Right cardiac atrium (tissue), 5 donors: Measurements from ENCODE around the gene RABAC1. TPM values are rescaled to one million over a fixed set of nuclear protein-coding genes. Genes with fewer than 3 reads are reported as not detected.
A peak's percentile ranks its signal among the peaks of the same experiment; 100 is the strongest.
"Not testable (repeated sequence)": the region's sequence is repeated elsewhere in the genome, so short reads cannot be mapped to it uniquely, and the experiment has no call there.

Experiments used
- ATAC-seq, 2 donors: fragments of 200-7000 bp; cut with Tn5 transposase; one replicate each; pipeline versions ENCODE4 v1.8.0 to v1.9.1; 2020; ENCODE audit warnings: moderate library complexity in 2 of 2, mild to moderate bottlenecking in 1 of 2
- DNase-seq, 3 donors: peaks; one replicate each; pipeline ENCODE4 v3.0.0-alpha.2; 2020
- H3K27ac ChIP-seq: one replicate; pipeline ENCODE4 v1.5.1; 2013; ENCODE audit warnings: mild to moderate bottlenecking, low read length, control low read depth, moderate library complexity
- H3K27me3 ChIP-seq: one replicate; pipeline ENCODE4 v1.6.1; 2013; ENCODE audit not compliant: control insufficient read depth, insufficient read depth
- H3K4me1 ChIP-seq: one replicate; pipeline ENCODE4 v1.6.1; 2013; ENCODE audit warnings: low read length; ENCODE audit not compliant: control insufficient read depth, insufficient read depth
- H3K4me3 ChIP-seq: one replicate; pipeline ENCODE4 v1.5.1; 2013; ENCODE audit warnings: low read length, control low read depth
- H3K9me3 ChIP-seq: one replicate; pipeline ENCODE4 v1.6.1; 2013; ENCODE audit warnings: low read length; ENCODE audit not compliant: control insufficient read depth
- WGBS: extraction: QIAGEN DNeasy Blood & Tissue Kit; methylation state at CpG from one replicate; pipeline ENCODE4 v1.1.7; 2013; 5-methylcytosine and 5-hydroxymethylcytosine counted together
- intact Hi-C, 4 donors: fragments of 100-400 bp; cut with DNase I; formaldehyde crosslinking; loops; one replicate each; pipeline versions ENCODE4 v1.11.0 to v1.14.0; 2022 to 2023
- polyA plus RNA-seq: library from polyadenylated mRNA; stranded (reverse); fragments of 200-250 nt; gene quantifications from one replicate; pipeline ENCODE4 v1.2.3, GENCODE V29; 2013
- total RNA-seq, 4 donors: library from RNA; stranded (reverse); fragmentation: NEBNext Ultra II Directional; extraction: Animal tissue kit (Norgen Biotek cat#: 25700); gene quantifications; one replicate each; pipeline ENCODE4 v1.2.1, GENCODE V29; 2021
- donor health status: healthy with polysubstance abuse.
- donor health status: DM: no; HTN: yes; CAD: no.
- donor health status: DM: no; HTN: no; CAD: no.
- donor health status: DM: no; HTN: yes; CAD: no; lungs with severe emphysema.
- donor health status: DM: yes; HTN: yes; CAD: no.

The RABAC1 gene
- total and polyA plus RNA-seq, 5 donors: 79.6 to 140 (median 94.4) TPM

GRCh38 chr19:41995959-41996797 lies 37.1 kb upstream of the RABAC1 start:
- WGBS: 36% methylated on average over 12 of the region's 12 CpGs
- DNase-seq (no peak), ATAC-seq (no peak)
- Histone ChIP-seq H3K27me3 (no peaks in the 10 kb centered on the region), H3K9me3 (no peaks in the 10 kb centered on the region), H3K4me1 (no peaks in the 10 kb centered on the region), H3K27ac (no peak overlapping the region), H3K4me3 (no peak overlapping the region)
- intact Hi-C loops: no loop called here

- H3K27me3 ChIP-seq: no peaks in the 10 kb centered on the region
- H3K9me3 ChIP-seq: no peaks in the 10 kb centered on the region
- no peak overlapping the region for H3K4me3 ChIP-seq
- intact Hi-C loops: no loop called here
- DNase-seq (no peak), ATAC-seq (no peak)
- no peaks in the 10 kb centered on the region for H3K4me1 ChIP-seq
- no peak overlapping the region for H3K27ac ChIP-seq
- 84% methylated on average over 19 of the region's 19 CpGs for WGBS
These were observed 36.2 kb upstream of the RABAC1 start for GRCh38 chr19:41994994-41995958.

- no peak for ATAC-seq
- H3K4me1 ChIP-seq: no peaks in the 10 kb centered on the region
- DNase-seq: no peak
- no peak overlapping the region for H3K27ac ChIP-seq
- intact Hi-C loops: no loop called here
- H3K27me3 ChIP-seq: no peaks in the 10 kb centered on the region
- peak overlapping the region; percentile 59 for H3K4me3 ChIP-seq
- no peaks in the 10 kb centered on the region for H3K9me3 ChIP-seq
- WGBS: 23% methylated on average over 13 of the region's 13 CpGs
These were observed 35.4 kb upstream of the RABAC1 start for GRCh38 chr19:41994521-41994971.

- Histone ChIP-seq H3K27me3 (no peaks in the 10 kb centered on the region), H3K4me1 (no peaks in the 10 kb centered on the region), H3K27ac (peak within 1 kb of the TSS; percentile 66), H3K9me3 (no peaks in the 10 kb centered on the region), H3K4me3 (peak within 1 kb of the TSS; percentile 59)
- intact Hi-C loops: no loop called here
- DNase-seq (peak; percentile 56 to 87 (median 84)), ATAC-seq (peak; percentile 78 to 79)
- 1% methylated on average over 84 of the region's 84 CpGs for WGBS
These were observed 34.7 kb upstream of the RABAC1 start, which contains the start of gene ATP1A3 for GRCh38 chr19:41993612-41994483. Gene ATP1A3 (minus strand): TSS chr19:41994230. CDS start chr19:41994076, 154 bp downstream.

- DNase-seq: peak in 2 of 3 donors; percentile 62 to 63
- ATAC-seq, H3K4me3 ChIP-seq, H3K27me3 ChIP-seq, intact Hi-C loops, H3K9me3 ChIP-seq, H3K4me1 ChIP-seq: not testable (repeated sequence)
- peak overlapping the region; percentile 28 for H3K27ac ChIP-seq
- WGBS: 68% methylated on average over 11 of the region's 11 CpGs
These were observed 32.9 kb upstream of the RABAC1 start for GRCh38 chr19:41991925-41992569.

- Histone ChIP-seq H3K4me1 (no peaks in the 10 kb centered on the region), H3K27ac (peak overlapping the region; percentile 77), H3K9me3 (no peaks in the 10 kb centered on the region), H3K4me3 (no peak overlapping the region), H3K27me3 (no peaks in the 10 kb centered on the region)
- ATAC-seq (peak; percentile 41 to 60), DNase-seq (peak; percentile 54 to 88 (median 83))
- WGBS: 23% methylated on average over 15 of the region's 15 CpGs
- intact Hi-C loops: no loop called here
These were observed 31.9 kb upstream of the RABAC1 start for GRCh38 chr19:41991025-41991424.

GRCh38 chr19:41990615-41991014 lies 31.5 kb upstream of the RABAC1 start:
- no peaks in the 10 kb centered on the region for H3K27me3 ChIP-seq
- no peak overlapping the region for H3K4me3 ChIP-seq
- intact Hi-C loops: no loop called here
- WGBS: 76% methylated on average over 2 of the region's 2 CpGs
- H3K9me3 ChIP-seq: no peaks in the 10 kb centered on the region
- peak overlapping the region; percentile 77 for H3K27ac ChIP-seq
- no peaks in the 10 kb centered on the region for H3K4me1 ChIP-seq
- DNase-seq (no peak), ATAC-seq (no peak)

GRCh38 chr19:41990028-41990427 lies 30.9 kb upstream of the RABAC1 start:
- H3K27ac ChIP-seq: no peak overlapping the region
- H3K4me3 ChIP-seq: no peak overlapping the region
- H3K27me3 ChIP-seq: no peaks in the 10 kb centered on the region
- no peak for DNase-seq
- intact Hi-C loops: no loop called here
- ATAC-seq: no peak
- no peaks in the 10 kb centered on the region for H3K9me3 ChIP-seq
- H3K4me1 ChIP-seq: no peaks in the 10 kb centered on the region
- WGBS: 83% methylated on average over 4 of the region's 4 CpGs

GRCh38 chr19:41988947-41989346 lies 29.8 kb upstream of the RABAC1 start:
- DNase-seq (no peak), ATAC-seq (no peak)
- WGBS: 85% methylated on average over 9 of the region's 9 CpGs
- H3K4me3 ChIP-seq: no peak overlapping the region
- no peaks in the 10 kb centered on the region for H3K4me1 ChIP-seq
- H3K9me3 ChIP-seq: no peaks in the 10 kb centered on the region
- intact Hi-C loops: no loop called here
- no peak overlapping the region for H3K27ac ChIP-seq
- no peaks in the 10 kb centered on the region for H3K27me3 ChIP-seq
